Measurements from ENCODE around the gene KY.

The KY gene

GRCh38 chr3:134644731-134645514, 5.9 kb downstream of the KY start:
- FAIRE-seq = no peak

- FAIRE-seq = no peak
Measured at GRCh38 chr3:134643150-134643675, 7.6 kb downstream of the KY start.

DNA sequence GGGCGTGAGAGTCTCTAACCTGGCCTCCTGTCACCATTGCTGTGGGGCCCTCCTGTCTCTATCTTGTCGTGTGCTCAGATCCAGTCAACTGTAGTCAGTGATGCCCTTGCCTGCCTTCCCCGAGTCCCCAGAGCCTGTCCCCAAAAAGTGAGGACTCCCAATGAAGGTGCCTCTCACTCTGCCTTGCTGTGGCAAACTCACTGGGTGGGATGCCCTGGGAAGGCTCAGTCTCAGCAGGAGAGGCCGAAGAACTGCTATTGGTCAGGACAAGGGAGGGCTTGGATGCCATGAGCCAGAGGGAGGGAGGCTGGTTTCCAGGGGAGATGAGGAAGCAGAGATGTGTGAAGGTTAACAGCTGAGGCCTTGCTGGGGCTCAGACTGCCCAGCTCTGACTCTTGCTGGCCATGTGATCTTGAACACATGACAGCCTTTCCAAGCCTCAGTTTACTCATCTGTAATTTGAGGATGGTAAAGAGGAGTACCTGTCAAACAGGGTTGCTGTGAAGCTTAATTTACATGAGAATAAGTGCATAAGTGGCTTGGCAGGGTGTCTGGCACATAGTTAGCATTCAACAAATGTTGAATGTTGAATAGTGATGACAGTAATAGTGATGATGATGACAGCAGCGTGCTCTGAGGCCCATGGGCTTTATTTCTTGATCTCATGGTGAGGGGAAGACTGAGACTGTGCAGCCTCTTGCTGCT, 8.2 kb downstream of the KY start:
- FAIRE-seq = no peak

GRCh38 chr3:134641671-134642300, 9.0 kb downstream of the KY start:
- no peak for FAIRE-seq

GRCh38 chr3:134640872-134641470, 9.9 kb downstream of the KY start:
- no peak for FAIRE-seq

DNA sequence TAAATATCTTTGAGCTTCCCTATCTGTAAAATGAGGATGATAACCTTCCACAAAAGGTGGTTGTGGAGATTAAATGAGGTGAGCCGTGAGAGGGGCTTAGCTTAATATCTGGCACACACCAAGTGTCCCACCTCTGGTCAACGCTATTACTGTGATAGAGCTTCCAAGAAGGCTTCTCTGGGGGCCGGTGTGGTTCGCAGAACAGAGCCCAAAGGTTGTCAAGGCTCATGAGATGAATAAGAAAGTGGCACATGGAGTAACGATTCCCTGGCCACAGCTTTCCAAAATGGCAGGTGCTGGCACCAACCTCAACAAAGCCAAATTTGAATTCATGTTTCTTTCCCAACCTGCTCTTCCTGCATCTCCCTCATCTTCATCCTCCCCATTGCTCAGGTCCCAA, 10.4 kb downstream of the KY start:
- FAIRE-seq = no peak

- no peak for FAIRE-seq
Measured at GRCh38 chr3:134638385-134639030, 12.3 kb downstream of the KY start.

GRCh38 chr3:134636406-134636805, 14.4 kb downstream of the KY start:
- no peak for FAIRE-seq

DNA sequence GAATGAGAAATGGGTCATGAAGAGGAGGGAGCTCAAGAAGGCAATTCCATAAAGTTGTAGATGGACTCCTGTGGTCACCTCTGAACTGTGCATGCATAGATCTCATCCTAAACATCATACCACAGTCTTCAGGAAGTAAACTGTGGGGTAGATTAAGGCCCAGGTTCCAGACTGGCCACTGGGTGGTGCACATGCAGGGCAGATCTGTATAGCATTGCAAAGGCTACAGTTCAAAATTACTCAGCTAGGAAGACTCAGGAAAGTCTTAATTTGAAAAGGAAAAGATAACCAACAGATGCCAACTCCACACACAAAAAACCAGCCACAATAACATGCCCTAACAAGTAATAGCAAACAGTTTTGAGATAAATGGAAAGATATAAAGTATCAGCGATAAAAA, 20.3 kb downstream of the KY start:
- no peak for FAIRE-seq

- no peak for FAIRE-seq
Measured at GRCh38 chr3:134628884-134629283, 21.9 kb downstream of the KY start.

GRCh38 chr3:134627831-134628230, 23.0 kb downstream of the KY start:
- FAIRE-seq = no peak

DNA sequence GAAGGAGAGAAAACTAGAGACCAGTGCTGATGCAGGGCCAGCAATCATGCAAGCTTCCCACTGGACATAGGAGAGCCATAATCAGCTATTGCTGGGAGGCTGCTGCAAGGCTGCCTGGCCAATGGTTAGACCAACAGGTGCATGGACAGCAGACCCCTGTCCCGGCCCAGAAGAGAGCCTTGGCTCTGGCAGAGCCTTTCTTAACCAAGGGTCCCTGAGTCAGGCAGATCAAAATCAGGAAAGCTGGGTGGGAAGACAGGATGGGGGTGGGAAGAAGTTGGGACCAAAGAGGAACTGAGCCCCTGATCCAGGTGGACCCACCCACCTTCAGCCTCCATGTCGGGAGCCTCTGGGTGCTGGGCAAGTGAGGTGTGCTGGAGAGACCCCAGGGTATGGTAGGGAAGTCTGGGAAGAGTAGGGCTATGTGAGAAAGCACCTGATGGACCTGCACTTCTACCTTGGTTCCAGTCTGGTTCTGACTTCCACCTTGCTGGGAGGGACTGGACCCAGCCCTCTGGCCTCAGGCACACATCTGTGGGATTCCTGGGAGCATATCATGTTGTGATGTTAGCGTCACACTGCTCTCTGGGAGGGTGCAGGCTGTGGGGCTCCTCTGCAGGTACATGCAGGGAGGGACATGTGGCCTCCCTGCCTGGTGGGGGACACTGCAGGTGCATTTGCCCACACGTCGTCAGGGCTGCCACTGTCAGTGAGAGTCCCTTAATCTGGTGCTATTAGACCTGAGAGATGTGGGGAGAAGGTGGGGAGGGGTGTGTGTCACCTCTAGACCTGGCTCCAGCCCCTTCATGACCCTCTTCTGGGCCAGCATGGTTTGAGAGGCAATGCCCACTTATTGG, 24.7 kb downstream of the KY start:
- FAIRE-seq = no peak

- FAIRE-seq = no peak
Measured at GRCh38 chr3:134625462-134625861, 25.4 kb downstream of the KY start.

- no peak for FAIRE-seq
Measured at GRCh38 chr3:134624537-134625287, 26.1 kb downstream of the KY start.

GRCh38 chr3:134623615-134624245, 27.1 kb downstream of the KY start:
- no peak for FAIRE-seq

GRCh38 chr3:134622806-134623365, 27.9 kb downstream of the KY start:
- FAIRE-seq = no peak

DNA sequence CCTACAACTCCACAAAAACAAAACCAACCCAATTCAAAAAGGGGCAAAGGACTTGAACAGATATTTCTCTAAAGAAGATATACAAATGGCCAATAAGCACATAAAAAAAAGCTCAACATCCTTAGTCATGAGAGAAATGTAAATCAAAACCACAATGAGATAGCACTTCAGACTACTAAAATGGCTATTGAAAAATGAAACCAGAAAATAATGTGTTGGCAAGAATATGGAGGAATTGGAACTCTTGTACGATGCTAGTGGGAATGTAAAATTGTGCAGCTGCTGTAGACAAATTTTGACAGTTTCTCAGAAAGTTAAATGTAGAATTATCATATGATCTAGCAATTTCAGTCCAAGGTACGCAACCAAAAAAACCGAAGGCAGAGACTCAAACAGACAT, 29.0 kb downstream of the KY start:
- no peak for FAIRE-seq

GRCh38 chr3:134620476-134621115, 30.2 kb downstream of the KY start:
- FAIRE-seq = no peak

DNA sequence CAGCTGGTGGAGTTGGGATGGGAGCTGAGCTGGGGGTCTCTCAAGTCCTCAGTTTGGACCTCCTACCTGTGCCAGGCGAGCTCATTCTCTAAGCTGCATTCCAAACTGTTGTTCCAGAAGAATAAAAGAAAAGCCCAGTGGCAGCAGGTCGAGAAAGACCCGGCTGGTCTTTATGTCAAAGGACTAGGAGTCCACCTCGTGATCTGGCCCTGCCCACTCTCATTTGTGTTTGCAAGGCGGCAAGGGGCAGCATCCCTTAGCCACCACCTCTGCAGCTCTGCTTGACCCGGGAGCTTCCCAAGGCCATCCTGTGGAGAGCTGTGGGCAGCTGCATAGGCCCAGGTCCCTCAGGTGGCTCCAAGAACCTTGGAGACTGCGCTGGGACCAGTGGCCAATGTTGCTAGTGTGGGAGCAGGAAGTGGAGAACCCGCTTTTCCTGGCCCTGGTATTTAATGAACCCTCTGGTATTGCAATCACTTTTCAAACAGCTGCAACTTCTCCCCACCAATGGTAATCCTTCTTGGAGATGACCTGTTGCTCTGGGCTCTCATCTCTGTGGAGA, 30.9 kb downstream of the KY start:
- FAIRE-seq = no peak

- no peak for FAIRE-seq
Measured at GRCh38 chr3:134619301-134619615, 31.6 kb downstream of the KY start.
